GM12872 (cell line): ENCODE data around the gene SYNPO.

Experiments
- TF ChIP-seq, protein P1 (sequence below): IDR thresholded peaks from 3 replicates; pipeline ENCODE4 v1.5.1; 2011; ENCODE audit warnings: low read depth, mild to moderate bottlenecking, low read length, moderate library complexity; ENCODE audit not compliant: insufficient read depth

Gene SYNPO

DNA sequence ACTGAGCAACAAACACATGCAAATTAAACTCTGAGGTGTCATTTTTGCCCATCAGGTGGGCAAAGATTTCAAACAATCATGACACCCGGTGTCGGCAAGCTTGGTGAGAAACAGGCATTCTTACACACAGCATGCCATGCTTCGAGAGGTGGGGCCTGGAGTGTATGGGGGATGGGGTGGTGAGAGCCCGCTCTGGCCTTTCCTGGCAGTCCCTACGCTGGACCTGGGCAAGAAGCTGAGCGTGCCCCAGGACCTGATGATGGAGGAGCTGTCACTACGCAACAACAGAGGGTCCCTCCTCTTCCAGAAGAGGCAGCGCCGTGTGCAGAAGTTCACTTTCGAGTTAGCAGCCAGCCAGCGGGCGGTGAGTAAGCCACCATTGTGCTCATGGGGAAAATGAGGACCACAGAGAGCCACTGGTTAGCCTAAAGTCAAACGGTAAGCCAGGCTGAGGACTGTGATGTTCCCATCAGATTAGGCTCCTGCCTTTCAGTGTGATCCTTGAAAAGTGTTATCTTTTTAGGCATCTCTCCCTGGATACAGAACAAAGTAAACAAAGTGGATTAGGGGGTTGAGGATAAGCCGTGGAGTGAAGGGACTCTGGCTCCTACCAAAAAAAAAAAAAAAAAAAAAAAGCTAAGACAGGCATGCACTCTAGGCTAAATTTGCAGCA lies 30.0 kb downstream of the SYNPO start:
- TF ChIP-seq, protein P1, sequence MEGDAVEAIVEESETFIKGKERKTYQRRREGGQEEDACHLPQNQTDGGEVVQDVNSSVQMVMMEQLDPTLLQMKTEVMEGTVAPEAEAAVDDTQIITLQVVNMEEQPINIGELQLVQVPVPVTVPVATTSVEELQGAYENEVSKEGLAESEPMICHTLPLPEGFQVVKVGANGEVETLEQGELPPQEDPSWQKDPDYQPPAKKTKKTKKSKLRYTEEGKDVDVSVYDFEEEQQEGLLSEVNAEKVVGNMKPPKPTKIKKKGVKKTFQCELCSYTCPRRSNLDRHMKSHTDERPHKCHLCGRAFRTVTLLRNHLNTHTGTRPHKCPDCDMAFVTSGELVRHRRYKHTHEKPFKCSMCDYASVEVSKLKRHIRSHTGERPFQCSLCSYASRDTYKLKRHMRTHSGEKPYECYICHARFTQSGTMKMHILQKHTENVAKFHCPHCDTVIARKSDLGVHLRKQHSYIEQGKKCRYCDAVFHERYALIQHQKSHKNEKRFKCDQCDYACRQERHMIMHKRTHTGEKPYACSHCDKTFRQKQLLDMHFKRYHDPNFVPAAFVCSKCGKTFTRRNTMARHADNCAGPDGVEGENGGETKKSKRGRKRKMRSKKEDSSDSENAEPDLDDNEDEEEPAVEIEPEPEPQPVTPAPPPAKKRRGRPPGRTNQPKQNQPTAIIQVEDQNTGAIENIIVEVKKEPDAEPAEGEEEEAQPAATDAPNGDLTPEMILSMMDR: no peak

DNA sequence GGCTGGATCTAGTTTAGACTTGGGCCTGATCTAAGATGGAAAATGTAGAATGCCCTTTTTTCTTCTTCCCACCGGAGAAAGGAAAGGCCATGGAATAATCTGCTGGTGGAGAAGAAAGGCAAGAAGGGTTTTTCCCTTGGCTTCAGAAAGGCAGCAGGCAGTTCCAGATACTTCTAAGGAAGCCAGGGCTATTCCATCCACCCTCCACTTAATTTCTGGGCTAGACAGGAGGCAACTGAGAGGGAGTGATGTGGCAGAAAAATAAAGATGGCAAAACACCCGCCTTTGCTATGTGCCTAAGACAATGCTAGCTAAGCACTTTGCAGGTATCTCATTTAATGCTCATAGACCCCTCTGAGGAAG lies 30.5 kb downstream of the SYNPO start:
- TF ChIP-seq, protein P1: no peak

DNA sequence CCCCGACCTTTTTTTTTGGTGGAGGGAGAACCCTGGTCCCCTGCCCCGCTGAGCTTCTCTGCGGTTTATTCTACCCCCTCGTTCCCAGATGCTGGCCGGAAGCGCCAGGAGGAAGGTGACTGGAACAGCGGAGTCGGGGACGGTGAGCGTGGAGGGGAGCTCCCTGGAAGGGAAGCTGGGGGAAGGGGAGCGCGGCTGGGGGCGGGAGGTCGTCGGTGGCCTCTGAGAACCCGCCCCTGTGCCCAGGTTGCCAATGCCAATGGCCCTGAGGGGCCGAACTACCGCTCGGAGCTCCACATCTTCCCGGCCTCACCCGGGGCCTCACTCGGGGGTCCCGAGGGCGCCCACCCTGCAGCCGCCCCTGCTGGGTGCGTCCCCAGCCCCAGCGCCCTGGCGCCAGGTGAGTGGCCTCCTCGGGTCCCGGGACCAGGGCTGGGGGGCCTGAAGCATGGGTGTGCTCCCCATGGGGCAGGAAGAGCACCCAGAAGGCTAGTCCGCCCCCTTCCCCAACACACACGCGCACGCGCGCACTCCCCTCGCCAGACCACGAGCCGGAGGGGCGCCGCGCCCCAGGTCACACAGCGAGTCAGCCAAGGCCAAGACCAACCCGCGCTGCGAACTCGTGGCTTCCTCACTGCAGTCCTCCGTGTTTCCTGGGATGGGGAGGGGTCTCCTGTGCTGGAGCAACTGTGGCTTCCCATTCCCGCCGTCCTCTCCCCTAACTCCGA lies 31.2 kb downstream of the SYNPO start:
- TF ChIP-seq, protein P1: no peak

DNA sequence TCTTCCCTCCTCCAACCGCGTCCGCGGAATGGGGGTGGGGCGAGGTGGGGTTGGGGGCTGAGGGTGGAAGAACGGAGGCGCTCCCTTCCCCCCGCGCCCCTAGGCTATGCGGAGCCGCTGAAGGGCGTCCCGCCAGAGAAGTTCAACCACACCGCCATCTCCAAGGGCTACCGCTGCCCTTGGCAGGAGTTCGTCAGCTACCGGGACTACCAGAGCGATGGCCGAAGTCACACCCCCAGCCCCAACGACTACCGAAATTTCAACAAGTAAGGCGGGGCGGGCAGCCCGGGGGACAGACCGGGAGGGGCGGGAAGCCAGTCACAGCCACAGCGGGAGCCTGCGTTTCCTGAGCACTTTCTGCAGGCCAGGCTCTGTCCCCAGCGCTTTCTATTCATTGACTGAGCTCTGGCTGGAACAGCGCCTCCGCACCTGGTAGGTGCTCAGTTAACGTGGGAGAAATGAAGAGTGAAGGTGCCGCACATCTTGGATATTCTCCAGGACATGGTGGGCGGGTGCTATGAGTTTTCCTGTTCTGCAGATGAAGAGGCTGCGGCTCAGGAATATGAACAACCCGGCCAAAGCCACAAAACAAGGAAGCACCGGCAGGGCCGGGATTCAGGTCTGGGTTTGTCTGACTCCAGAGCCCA lies 31.9 kb downstream of the SYNPO start:
- TF ChIP-seq, protein P1: no peak

DNA sequence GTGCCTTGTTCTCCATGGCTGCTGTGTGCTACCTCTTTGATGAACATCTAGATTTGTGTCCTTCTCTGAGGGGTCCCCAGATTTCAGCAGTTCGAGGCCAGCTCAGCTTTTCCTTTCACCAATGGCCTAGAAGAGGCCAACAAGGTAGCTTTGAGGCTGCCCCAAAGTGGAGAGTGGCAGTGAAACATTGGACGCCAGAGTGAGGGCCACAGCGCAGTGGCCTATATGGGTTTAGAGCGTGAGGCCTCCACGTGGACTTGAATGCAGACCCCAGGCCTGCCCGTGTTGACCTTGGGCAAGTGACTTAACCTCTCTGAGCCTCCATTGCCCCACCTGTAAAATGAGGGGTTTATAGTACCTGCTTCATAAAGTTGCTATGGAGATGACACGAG lies 32.4 kb downstream of the SYNPO start:
- TF ChIP-seq, protein P1: no peak

DNA sequence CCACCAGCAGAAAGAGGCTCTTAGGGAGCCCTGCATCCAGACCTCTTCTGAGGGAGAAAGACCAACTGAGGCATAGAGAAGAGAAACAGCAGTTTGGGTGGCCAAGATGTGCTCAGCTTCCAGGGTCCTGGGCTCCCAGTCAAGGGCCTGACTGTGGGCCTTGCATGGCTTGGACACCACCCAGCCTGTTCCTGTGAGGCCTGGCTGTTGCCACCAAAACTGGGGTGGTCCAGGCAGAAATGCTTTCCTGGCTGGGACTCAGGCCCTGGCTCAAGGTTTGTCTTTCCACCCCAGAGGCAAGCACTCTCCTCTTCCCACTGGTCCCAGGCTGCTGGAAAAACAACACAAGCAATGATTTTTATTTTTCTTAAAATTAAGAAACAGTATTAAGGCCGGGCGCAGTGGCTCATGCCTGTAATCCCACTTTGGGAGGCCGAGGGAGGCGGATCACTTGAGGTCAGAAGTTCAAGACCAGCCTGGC lies 33.9 kb downstream of the SYNPO start:
- TF ChIP-seq, protein P1: no peak

DNA sequence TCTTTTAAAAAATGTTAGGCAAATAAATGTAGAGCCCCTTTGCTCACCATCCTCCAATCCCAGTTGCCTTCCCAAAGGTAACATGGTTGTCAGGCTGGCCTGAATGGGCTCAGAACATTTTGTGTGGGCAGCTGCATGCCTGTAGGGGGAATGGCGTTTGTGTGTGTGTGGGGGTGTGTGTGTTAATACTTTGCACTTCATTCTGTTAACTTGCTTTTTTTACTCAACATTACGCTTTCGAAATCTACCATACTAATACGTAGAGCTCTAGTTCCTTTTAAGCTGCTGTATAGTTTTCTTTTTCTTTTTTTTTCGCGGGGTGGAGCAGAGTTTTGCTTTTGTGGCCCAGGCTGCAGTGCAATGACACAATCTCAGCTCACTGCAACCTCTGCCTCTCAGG lies 34.6 kb downstream of the SYNPO start:
- TF ChIP-seq, protein P1: no peak
